LNCaP clone FGC (cell line): ENCODE results near the gene DST.

Experiments
- DNase-seq: peaks from one replicate; pipeline ENCODE4 v3.0.0-alpha.2; 2011; ENCODE audit warnings: low read depth
- H3K4me3 ChIP-seq: 2 replicates; pipeline ENCODE4 v1.5.1; 2011; ENCODE audit warnings: mild to moderate bottlenecking, low read depth, low read length, control low read depth
- CTCF ChIP-seq: IDR thresholded peaks from 2 replicates; pipeline ENCODE4 v1.5.1; 2012; ENCODE audit warnings: mild to moderate bottlenecking; ENCODE audit not compliant: control insufficient read depth, insufficient read depth; ENCODE audit errors: extremely low read depth

DST gene

DNA sequence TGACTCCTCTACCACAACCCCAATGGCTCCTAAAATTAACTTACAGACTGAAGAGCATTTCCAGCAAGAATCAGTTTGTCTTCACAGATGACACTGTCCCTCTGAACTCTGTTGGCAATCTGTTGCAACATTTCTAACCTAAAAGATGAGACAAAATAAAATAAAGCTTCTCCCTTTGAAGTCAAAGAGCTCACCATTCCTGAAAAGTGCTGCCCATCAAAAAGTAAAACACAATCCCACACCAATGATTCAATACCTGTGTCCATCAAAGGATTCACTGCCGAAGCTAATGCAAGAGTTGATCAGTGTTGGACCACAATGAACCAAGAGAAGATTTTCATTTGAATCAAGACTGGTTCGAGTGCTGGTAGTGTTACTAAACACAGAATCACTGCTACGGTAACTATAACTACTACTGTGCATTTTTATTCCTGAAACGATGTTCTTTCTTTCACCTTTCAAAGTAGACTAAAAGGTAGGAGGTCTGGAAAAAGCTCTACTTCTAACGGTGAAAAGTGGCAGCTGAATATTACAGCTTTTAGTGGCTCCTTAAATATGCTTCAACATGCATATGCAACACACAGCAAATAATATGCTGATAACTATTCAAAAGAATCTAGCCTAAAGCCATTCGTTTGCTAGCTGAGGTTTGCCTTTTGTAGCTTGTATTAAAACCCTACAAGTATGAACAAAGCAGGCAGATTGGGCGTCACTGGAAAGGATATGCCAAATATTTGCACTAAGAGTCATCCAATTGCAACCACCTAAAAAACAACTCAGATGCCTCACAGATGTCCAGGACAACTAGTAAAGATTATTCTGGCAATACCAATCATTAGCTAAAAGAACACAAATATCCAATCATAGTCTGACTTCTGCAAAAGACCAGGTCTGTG, at the start of gene DST:
Gene DST (minus strand): TSS at position 524 of the 896 bp plus-strand sequence.
- DNase-seq = no peak
- no peak for TF ChIP-seq CTCF
- no peak within 1 kb of the TSS for H3K4me3 ChIP-seq

GRCh38 chr6:56691814-56692213, 49.1 kb upstream of the DST start:
- no peak for TF ChIP-seq CTCF
- H3K4me3 ChIP-seq = no peak overlapping the region

DNA sequence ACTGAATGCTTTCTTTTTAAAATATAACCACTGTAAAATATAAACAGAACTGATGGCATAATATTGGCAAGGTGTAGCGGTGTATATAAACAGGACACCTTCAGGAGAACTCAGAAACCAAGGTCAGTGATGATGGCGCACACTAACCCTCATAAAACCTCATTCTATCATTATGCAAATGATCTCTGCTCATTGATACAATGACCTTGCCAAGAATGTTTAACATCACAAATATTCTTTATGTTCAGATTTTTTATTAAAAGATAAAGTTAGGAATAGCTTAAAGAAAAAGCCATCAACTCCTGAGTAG, 48.6 kb upstream of the DST start:
- TF ChIP-seq CTCF = no peak
- no peak overlapping the region for H3K4me3 ChIP-seq
- no peak for DNase-seq

More at GRCh38 chr6:56691814-56692213, 49.1 kb upstream of the DST start:
- DNase-seq = no peak

GRCh38 chr6:56690519-56691285, 48.0 kb upstream of the DST start:
- no peak overlapping the region for H3K4me3 ChIP-seq
- TF ChIP-seq CTCF = no peak
- DNase-seq = no peak

DNA sequence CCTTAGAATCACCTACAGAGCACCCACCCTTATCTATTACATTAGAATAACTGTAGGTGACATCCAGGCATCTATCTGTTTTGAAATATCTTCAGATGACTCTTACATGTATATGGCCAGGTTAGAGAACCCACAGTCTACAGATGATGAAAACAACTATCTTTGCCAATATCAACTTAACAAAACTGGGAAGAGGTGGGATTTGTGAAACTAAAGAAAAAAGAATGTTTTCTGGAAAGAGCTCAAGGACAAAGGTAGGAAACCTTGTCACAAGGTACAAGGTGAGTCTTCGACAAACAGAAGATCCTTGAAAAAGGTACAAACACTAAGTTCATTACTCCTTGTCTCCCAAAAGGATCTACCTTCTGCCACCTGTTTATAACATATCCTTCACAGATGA, 47.0 kb upstream of the DST start:
- H3K4me3 ChIP-seq = no peak overlapping the region
- TF ChIP-seq CTCF = no peak
- DNase-seq = no peak

DNA sequence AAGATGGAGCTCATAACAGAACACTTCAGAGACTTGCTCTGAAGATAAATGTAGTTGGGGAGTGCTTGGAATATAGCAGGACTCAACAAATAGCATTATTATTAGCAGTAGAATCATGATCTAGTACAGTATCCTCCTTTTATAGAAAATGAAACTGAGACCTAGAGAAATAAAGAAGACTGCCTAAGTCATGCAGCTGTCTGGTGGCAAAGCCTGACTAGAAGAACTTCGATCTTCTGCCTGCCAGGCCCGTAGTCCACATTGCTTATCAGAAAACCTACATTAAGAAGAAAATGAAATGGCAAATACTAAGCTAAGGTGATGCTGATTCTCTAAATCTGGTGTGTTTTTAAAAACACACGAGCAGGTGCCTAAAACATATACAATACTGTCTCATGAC, 46.4 kb upstream of the DST start:
- DNase-seq = no peak
- H3K4me3 ChIP-seq = no peak overlapping the region
- no peak for TF ChIP-seq CTCF
